ENCODE data around the gene MT4.
"Not testable (repeated sequence)": the region's sequence is repeated elsewhere in the genome, so short reads cannot be mapped to it uniquely, and the experiment has no call there.

The MT4 gene

GRCh38 chr16:56559109-56559508, 5.8 kb upstream of the MT4 start:
- DNase-seq: peak; percentile 11

GRCh38 chr16:56560447-56560846, 4.4 kb upstream of the MT4 start:
- DNase-seq: no peak

- no peak for DNase-seq
Observed at GRCh38 chr16:56561126-56561525, 3.7 kb upstream of the MT4 start.

GRCh38 chr16:56569971-56570370, 5.1 kb downstream of the MT4 start:
- DNase-seq: no peak

DNA sequence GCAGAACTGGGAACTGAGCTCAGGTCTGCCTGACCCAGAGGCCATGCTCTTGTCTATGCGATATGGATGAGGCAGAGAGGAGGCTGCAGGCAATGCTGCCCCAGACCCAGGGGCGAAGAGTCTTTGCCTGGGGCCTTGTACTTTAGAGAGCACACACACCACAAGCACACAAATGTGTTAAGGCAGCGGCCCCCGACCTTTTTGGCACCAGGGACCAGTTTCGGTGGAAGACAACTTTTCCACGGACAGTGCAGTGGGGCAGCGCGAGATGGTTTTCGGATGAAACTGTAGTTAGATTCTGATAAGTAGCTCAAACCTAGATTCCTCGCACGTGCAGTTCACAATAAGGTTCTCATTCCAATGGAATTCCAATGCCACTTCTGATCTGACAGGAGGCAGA, 6.7 kb downstream of the MT4 start:
- no peak for DNase-seq

- DNase-seq: no peak
Observed at GRCh38 chr16:56574625-56575024, 9.8 kb downstream of the MT4 start.

DNA sequence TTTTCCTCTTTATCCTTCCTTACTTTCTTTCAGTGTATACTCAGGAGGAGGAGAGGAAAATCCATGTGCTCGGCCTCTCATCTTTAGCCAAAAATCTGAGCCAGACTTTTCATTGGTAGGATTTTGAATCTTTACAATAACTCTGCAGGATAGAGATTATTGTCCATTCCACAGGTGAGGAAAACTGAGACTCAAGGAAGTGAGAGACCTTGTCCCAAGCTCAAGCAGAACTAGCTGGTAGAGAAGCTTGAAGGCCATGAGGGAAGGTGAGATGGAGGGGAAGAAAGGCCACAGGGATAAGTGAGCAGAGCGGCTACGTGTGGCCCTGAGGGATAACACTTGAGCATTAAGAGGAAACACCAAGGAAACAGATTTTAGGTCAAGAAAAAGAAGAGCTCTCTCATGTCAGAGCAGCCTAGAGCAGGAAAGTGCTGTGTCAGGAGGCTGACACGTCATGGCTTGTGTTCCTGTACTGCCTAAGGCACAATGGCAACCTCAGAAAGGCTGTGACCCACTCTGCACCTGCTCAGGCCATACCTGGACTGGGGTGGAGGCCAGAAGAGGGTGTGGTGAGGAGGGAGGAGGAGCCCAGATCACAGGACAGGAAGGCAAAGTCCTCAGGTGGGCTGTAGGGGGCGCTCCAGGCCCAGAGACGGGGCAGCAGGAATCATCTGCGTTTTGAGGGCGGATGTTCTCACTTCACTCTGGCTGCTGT, 11.9 kb downstream of the MT4 start:
- DNase-seq: peak; percentile 79

- no peak for DNase-seq
Observed at GRCh38 chr16:56577300-56577625, 12.4 kb downstream of the MT4 start.

DNA sequence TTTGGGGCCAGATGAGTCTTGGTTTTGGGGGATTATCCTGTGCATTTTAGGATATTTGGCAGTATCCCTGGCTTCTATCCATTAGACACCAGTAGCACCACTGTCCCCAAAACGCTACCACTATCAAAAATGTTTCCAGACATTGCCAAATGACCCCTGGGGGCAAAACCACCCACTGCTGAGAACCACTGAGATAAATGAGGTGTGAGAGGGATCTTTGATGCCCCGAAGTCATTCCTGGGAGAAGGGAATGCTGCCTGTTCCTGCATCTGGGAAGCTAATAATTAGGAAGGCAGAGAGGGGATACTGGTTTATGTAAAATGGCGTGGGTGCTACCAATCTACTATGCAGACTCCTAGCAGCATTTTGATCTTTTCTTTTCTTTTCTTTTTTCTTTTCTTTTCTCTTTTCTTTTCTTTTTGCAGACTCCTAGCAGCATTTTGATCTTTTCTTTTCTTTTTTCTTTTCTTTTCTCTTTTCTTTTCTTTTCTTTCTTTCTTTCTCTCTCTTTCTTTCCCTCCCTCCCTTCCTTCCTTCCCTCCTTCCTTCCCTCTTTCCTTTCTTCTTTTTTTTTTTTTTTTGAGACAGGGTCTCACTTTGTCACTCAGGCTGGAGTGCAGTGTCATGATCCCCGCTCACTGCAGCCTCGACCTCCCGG, 15.6 kb downstream of the MT4 start:
- no peak for DNase-seq

DNA sequence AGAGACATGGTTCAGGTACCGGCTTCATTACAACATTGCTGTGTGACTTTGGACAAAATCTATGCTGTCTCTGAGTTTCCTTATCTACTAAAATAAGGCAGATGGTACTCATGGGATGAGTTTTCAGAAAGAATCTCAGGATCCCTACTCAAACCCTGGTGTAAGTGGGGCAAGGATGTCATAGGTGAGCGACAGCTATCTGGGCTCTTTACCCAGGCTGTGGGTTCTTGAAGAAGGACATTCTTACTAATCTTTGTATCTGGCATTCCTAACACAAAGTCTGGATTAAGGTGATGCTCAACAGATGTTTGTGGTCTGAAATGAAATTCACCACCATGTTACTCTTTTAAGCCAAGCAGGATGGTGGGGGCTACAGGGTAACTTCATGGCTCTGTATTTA, 18.0 kb downstream of the MT4 start:
- not testable (repeated sequence) for DNase-seq

DNA sequence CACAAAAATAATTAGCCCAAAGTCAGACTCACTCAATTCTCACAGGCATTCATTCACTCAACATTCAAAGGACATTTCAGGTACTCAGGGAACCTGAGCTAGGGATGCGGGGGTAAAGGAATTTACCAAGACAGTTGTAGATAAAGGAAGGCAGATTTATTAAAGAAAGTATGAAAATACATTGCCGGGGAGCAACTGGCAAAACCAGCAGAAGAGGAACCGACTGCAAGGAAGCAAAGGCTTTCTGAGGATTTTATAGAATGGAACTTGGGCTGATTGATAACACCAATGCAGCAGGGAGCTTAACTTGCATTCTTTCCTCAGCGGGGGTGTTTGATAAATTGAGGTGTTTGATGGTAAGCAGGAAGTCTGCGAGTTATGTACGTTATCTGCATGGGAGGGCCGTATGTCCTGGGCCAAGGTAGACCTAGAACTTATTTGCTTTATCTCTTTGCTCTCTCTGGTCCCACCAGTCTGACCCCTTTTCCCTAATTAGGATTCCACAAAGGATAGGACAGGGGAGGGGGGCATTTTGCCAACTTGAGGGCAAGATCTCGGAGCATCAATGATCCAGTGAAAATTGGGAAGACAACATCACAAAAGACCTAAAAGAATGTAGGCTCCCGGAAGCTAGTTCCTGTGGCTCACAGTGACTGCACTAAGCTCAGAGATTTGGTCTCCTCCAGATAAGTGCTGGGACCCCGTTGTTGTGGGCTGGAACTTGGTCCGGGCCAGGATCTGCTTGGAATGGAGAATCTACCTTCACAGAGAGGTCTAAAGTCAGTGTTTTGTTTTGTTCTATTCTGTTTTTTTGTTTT, 18.7 kb downstream of the MT4 start:
- no peak for DNase-seq

- DNase-seq: no peak
Observed at GRCh38 chr16:56584276-56584675, 19.4 kb downstream of the MT4 start.

GRCh38 chr16:56588781-56589140, 23.9 kb downstream of the MT4 start:
- no peak for DNase-seq

GRCh38 chr16:56589141-56590039, 24.5 kb downstream of the MT4 start, which contains the start of gene MT3:
TSS of gene MT3 (plus strand) at chr16:56589528. CDS start at chr16:56589591, 63 bp downstream.
- peak; percentile 88 for DNase-seq

DNA sequence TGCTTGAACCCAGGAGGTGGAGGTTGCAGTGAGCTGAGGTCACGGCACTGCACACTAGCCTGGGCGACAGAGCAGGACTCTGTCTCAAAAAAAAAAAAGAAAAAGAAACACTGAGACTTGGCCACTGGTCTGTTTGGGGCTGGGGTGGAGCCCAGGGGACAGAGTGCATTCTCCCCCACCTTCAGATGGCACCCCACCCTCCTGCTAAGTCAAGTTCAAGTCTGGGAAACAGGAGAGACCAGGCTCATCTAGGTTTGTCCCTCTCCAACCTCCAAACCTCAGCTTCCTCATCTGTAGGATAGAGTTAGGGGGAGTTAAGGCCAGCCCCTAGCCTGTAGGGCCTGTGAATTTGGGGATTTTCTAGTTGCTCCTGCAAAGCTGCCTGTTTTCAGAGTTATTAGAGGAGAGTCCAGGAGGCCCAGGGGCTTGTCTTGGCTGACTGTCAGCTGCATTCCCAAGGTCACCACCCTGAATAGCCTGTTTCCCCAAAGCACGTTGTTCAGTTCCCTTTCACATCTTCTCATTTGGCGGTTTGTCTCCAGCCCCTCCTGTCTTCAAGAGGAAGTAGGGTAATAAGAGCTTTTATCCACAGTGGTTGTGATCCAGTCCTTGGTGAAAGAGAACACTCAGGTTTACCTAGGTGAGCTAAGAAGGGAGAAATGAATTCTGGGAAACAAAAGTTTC, 26.6 kb downstream of the MT4 start:
- DNase-seq: no peak

DNA sequence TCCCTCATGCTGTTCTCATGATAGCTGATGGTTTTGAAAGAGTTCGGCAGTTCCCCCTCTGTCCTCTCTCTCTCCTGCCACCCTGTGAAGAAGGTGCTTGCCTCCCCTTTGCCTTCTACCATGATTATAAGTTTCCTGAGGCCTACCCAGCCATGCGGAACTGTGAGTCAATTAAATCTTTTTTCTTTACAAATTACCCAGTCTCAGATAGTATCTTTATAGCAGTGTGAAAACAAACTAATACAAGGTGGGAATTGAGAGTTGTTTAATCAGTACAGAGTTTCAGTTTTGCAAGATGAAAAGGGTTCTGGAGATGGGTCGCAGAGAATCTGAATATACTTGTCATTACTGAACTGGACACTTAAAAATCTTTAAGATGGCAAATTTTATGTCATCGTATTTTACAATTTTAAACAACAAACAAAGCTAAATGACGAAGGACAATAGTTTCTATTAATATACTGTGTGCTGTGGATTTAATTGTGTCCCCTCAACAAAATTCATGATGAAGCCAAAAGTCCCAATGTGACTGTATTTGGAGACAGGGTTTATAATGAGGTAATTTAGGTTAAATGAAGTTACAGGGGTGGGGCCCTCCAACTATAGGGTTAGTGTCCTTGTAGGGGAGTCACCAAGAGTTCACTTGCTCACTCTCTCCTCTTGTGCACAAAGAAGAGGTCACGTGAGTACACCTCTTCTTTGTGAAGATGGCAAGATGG, 28.9 kb downstream of the MT4 start:
- no peak for DNase-seq

DNA sequence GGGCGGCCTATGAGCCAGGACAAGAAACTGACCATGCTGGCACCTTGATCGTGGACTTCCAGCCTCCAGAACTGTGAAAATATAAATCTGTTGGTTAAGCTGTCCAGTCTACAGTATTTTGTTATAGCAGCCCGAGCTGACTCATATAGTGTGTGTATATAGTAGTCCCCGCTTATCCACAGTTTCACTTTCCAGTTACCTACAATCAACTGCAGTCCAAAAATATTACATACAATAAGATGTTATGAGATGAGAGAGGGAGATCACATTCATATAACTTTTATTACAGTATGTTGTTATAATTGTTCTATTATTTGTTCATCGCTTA, 29.4 kb downstream of the MT4 start:
- DNase-seq: no peak

DNA sequence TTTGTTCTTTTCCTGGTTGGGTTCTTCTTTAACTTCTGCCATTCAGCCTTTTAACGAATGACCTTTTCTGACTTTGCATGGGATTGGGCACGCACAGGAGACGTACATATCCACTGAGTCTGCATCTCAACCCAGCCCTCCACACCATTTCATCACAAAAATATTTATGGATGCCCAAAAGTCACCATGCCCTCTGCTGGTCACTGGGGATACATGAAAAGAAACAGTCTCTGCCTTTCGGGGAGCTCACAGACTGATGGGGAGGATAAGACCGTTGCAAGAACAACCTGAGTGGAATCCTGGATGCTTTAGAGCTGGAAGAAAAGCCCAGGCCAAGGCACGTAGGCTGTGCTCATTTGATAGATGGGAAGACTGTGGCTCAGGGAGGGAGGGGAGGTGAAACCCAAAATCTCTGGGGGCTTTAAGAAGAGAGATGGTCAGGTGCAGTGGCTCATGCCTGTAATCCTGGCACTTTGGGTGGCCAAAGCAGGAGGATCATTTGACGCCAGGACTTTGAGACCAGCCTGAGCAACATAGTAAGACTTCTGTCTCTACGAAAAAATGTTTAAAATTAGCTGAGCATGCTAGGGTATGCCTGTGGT, 35.6 kb downstream of the MT4 start:
- DNase-seq: peak; percentile 52

- peak; percentile 68 for DNase-seq
Observed at GRCh38 chr16:56601325-56601724, 36.5 kb downstream of the MT4 start.

- DNase-seq: peak; percentile 38
Observed at GRCh38 chr16:56603589-56603988, 38.7 kb downstream of the MT4 start.

DNA sequence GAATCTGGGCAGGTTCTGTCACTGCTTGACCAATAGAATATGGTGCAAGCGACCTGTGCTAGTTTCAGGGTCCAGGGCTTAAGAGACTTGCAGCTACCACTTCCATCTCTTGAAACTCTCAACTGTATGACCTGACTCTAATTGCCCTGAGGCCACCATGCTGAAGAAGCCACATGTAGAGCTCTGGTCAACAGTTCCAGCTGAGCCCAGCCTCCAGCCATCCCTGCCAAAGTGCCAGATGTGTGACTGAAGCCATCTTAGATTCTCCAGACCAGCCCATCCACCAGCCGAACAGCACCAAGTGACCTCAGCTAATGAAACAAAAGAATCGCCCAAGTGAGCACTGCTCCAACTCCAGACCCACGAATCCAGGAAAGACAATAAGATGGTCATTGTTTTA, 40.1 kb downstream of the MT4 start:
- DNase-seq: peak; percentile 8
